Brain microvascular endothelial cell (primary cell): ENCODE measurements around the gene CLPTM1L.
"Not testable (repeated sequence)": the region's sequence is repeated elsewhere in the genome, so short reads cannot be mapped to it uniquely, and the experiment has no call there.

Source experiments
- DNase-seq: peaks from one replicate; pipeline ENCODE4 v3.0.0-alpha.2; 2020
- H3K27ac ChIP-seq: fragments of 250-450 bp; sonication (Bioruptor Pico); 2 replicates; pipeline ENCODE4 v1.5.1; 2020; ENCODE audit warnings: mild to moderate bottlenecking, moderate library complexity
- H3K27me3 ChIP-seq: fragments of 250-450 bp; sonication (Bioruptor Pico); replicated peaks from 2 replicates; pipeline ENCODE4 v1.5.1; 2020; ENCODE audit warnings: mild to moderate bottlenecking
- H3K36me3 ChIP-seq: fragments of 250-450 bp; sonication (Bioruptor Pico); replicated peaks from 2 replicates; pipeline ENCODE4 v1.5.1; 2020; ENCODE audit warnings: mild to moderate bottlenecking
- H3K4me3 ChIP-seq: 2 replicates; pipeline ENCODE4 v1.5.1; 2011; ENCODE audit warnings: low read depth, mild to moderate bottlenecking, control low read depth, low read length, moderate library complexity
- in situ Hi-C: cut with HindIII; loops from 2 replicates; pipeline ENCODE4 v1.10.0; 2017; ENCODE audit warnings: low sequenced_read_pairs, low pct_ligation_motif_present
- TF ChIP-seq, protein P1 (sequence below): IDR thresholded peaks from 2 replicates; pipeline ENCODE4 v1.5.1; 2011; ENCODE audit warnings: low read depth, mild to moderate bottlenecking, moderate library complexity, low read length, control low read depth, inconsistent platforms; ENCODE audit errors: missing control alignments

The CLPTM1L gene

DNA sequence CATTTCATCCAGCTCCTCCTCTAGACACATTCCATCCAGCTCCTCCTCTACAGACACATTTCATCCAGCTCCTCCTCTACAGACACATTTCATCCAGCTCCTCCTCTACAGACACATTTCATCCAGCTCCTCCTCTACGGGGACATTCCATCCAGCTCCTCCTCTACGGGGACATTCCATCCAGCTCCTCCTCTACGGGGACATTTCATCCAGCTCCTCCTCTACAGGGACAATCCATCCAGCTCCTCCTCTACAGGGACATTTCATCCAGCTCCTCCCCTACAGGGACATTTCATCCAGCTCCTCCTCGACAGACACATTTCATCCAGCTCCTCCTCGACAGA lies 18.4 kb downstream of the CLPTM1L start:
- peak overlapping the region; percentile 22 for H3K27ac ChIP-seq
- in situ Hi-C loops, H3K27me3 ChIP-seq, H3K4me3 ChIP-seq, DNase-seq: not testable (repeated sequence)
- peaks cover 52% of the 10 kb centered on the region for H3K36me3 ChIP-seq

DNA sequence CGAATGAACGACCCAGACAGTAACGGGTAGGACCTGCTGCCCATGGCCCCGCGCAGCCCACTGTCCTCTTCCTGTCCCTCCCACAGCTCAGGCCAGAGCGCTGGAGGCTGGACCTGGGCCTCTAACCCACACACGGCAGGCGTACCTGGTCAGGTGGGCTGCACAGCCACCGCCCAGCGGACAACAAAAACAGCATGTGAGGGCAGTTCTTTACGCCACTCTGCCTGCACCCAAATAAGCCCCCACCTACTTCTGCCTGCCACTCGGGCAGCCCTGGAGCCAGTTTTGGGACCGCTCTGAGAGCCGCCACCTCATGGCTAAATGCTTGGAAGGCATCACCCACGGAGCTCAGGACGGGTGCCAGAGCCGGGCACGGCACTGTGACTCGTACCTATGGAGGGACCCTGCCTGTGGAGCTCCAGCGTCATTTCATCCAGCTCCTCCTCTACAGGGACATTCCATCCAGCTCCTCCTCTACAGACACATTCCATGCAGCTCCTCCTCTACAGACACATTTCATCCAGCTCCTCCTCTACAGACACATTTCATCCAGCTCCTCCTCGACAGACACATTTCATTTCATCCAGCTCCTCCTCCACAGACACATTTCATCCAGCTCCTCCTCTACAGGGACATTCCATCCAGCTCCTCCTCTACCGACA lies 18.9 kb downstream of the CLPTM1L start:
- Histone ChIP-seq H3K27me3 (no peaks in the 10 kb centered on the region), H3K27ac (no peak overlapping the region), H3K36me3 (peaks cover 50% of the 10 kb centered on the region), H3K4me3 (no peak overlapping the region)
- in situ Hi-C loops: no loop called here
- DNase-seq: no peak
- TF ChIP-seq, protein P1, sequence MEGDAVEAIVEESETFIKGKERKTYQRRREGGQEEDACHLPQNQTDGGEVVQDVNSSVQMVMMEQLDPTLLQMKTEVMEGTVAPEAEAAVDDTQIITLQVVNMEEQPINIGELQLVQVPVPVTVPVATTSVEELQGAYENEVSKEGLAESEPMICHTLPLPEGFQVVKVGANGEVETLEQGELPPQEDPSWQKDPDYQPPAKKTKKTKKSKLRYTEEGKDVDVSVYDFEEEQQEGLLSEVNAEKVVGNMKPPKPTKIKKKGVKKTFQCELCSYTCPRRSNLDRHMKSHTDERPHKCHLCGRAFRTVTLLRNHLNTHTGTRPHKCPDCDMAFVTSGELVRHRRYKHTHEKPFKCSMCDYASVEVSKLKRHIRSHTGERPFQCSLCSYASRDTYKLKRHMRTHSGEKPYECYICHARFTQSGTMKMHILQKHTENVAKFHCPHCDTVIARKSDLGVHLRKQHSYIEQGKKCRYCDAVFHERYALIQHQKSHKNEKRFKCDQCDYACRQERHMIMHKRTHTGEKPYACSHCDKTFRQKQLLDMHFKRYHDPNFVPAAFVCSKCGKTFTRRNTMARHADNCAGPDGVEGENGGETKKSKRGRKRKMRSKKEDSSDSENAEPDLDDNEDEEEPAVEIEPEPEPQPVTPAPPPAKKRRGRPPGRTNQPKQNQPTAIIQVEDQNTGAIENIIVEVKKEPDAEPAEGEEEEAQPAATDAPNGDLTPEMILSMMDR: no peak

DNA sequence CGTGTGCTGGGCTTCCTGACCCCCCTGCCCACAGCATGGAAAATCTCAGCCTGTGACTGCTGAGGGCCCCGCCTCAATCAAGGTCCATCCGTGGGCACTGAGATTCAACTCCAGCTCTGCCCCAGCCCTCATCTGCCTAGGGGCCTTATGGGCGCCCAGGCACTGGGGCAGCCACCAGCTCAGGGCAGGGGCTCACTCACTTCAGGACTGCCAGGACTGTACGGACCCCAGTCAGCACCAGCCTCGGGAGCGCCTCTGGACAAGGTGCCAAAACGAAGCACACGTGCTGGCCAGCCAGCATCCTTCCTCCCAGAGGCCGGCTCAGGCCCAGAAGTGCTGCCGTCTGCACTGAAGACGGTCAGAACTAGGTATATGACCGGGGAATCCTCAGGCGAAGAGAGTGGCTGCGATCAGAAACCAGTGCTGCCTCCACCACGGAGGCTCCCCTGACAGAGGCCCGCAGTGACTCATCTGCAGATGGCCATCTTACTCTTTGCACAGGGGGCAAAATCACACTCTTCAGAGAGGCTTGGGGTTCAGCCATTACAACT lies 19.6 kb downstream of the CLPTM1L start:
- H3K4me3 ChIP-seq: no peak overlapping the region
- TF ChIP-seq, protein P1: no peak
- DNase-seq: no peak
- H3K27me3 ChIP-seq: no peaks in the 10 kb centered on the region
- peaks cover 50% of the 10 kb centered on the region for H3K36me3 ChIP-seq
- in situ Hi-C loops: no loop called here
- H3K27ac ChIP-seq: no peak overlapping the region

DNA sequence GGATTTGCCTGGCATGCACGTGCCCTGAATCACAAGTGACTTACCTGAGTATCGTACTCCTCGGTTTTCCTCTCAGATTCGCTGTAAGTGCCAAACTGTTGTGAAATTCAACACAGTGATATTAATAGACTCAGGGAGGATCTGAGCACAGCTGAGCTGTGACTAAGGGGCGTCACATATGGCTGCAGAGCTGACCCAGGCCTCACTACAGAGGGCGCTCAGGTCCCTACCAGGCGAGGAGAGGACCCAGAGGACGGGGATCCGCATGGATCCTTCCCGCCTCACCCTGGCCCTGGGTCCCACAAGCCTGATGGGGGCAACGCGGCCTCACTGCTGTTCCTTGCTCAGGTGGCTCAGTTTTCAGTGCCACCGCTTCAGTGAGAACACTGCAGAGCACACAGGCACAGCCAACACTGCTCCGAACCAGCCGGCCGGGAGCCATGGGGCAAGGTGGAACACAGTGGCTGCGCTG lies 20.1 kb downstream of the CLPTM1L start:
- TF ChIP-seq, protein P1: no peak
- DNase-seq: no peak
- Histone ChIP-seq H3K4me3 (no peak overlapping the region), H3K27ac (no peak overlapping the region), H3K27me3 (no peaks in the 10 kb centered on the region), H3K36me3 (peaks cover 51% of the 10 kb centered on the region)
- in situ Hi-C loops: loop anchor here (25.0 kb wide), 1 partner anchor 112 kb away; the partner anchor contains the start of gene SLC6A19

DNA sequence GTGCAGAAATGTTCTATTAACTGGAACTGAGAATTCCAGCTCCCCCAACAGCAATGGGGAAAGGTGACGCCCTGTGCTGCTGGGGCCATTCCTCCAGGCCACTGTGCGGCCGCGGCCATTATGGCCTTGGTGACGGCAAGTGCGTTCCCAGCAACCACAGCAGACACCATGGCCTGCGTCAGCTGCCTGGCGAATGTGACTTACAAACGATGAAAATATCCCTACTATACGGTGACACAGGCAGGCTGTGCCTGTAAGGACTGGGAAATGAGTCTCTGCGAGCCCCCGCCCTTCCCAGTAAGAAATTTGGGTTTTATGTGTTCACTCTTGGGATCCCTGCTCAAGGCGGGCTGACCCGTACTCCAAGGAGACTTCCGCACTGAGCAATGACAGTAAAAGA lies 20.6 kb downstream of the CLPTM1L start:
- Histone ChIP-seq H3K36me3 (peaks cover 55% of the 10 kb centered on the region), H3K27me3 (no peaks in the 10 kb centered on the region), H3K27ac (no peak overlapping the region), H3K4me3 (no peak overlapping the region)
- in situ Hi-C loops: loop anchor here (25.0 kb wide), 1 partner anchor 112 kb away; the partner anchor contains the start of gene SLC6A19
- DNase-seq: no peak
- TF ChIP-seq, protein P1: no peak

DNA sequence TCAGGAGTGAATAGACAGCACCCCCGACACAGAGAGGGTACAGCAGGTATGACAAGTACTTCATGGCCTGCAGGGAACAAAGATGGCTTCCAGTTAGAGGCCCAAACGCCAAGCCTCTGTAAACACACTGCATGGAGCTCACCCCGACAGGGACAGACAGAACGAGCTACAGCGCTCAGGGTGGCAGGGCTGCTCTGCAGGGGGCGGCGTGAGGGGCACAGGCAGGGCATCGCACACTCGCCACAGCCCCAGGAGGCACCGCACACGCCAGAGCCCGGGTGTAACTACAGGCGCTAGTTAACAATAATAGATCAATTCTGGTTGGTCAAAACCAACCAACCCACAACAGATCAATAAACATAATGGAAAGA lies 21.1 kb downstream of the CLPTM1L start:
- TF ChIP-seq, protein P1: no peak
- Histone ChIP-seq H3K27me3 (no peaks in the 10 kb centered on the region), H3K4me3 (no peak overlapping the region), H3K36me3 (peaks cover 56% of the 10 kb centered on the region), H3K27ac (no peak overlapping the region)
- in situ Hi-C loops: loop anchor here (25.0 kb wide), 1 partner anchor 111 kb away; the partner anchor contains the start of gene SLC6A19
- no peak for DNase-seq
